Neural cell (in vitro differentiated cells): ENCODE results near the gene CACNA2D4. TPM values are rescaled to one million over a fixed set of nuclear protein-coding genes. Genes with fewer than 3 reads are reported as not detected.

Source experiments
- H2AFZ ChIP-seq: fragments of 200-600, 300-800 bp; sonication (generic), shearing (Covaris generic); 2 replicates; pipeline ENCODE4 v1.6.0; 2014; ENCODE audit warnings: low read depth, mild to moderate bottlenecking, antibody characterized with exemption, low read length, moderate library complexity
- H3F3A ChIP-seq: fragments of 200-600 bp; shearing (Covaris generic); 2 replicates; pipeline ENCODE4 v1.6.1; 2016; ENCODE audit warnings: mild to moderate bottlenecking, moderate library complexity, mixed read lengths, antibody characterized with exemption, low read length; ENCODE audit not compliant: insufficient read depth, poor library complexity, severe bottlenecking
- H3K27ac ChIP-seq: fragments of 200-600, 300-800 bp; sonication (generic), shearing (Covaris generic); 2 replicates; pipeline ENCODE4 v1.5.1; 2014; ENCODE audit warnings: mild to moderate bottlenecking, low read length, moderate library complexity
- H3K27me3 ChIP-seq: fragments of 300-800, 200-600 bp; sonication (generic), shearing (Covaris generic); 2 replicates; pipeline ENCODE4 v1.6.0; 2014; ENCODE audit warnings: mild to moderate bottlenecking, low read depth, low read length, moderate library complexity; ENCODE audit not compliant: insufficient read depth
- H3K36me3 ChIP-seq: fragments of 300-800, 200-600 bp; sonication (generic), shearing (Covaris generic); 2 replicates; pipeline ENCODE4 v1.5.1; 2014; ENCODE audit warnings: mild to moderate bottlenecking, antibody characterized with exemption, low read length, moderate library complexity; ENCODE audit not compliant: insufficient read depth
- H3K4me2 ChIP-seq: fragments of 300-800, 200-600 bp; sonication (generic), shearing (Covaris generic); 2 replicates; pipeline ENCODE4 v1.6.0; 2014; ENCODE audit warnings: mild to moderate bottlenecking, low read length
- H3K4me3 ChIP-seq: fragments of 300-800, 200-600 bp; sonication (generic), shearing (Covaris generic); 2 replicates; pipeline ENCODE4 v1.5.1; 2014; ENCODE audit warnings: mild to moderate bottlenecking, low read length, moderate library complexity
- H3K79me2 ChIP-seq: fragments of 200-600 bp; shearing (Covaris generic); replicated peaks from 2 replicates; pipeline ENCODE4 v1.6.0; 2014; ENCODE audit warnings: mild to moderate bottlenecking, low read length, moderate library complexity; ENCODE audit not compliant: insufficient read depth
- H3K9ac ChIP-seq: fragments of 300-800, 200-600 bp; sonication (generic), shearing (Covaris generic); 2 replicates; pipeline ENCODE4 v1.6.1; 2016; ENCODE audit warnings: mild to moderate bottlenecking, low read length, mixed read lengths
- H3K9me2 ChIP-seq: fragments of 200-600 bp; shearing (Covaris generic); 2 replicates; pipeline ENCODE4 v1.6.1; 2016; ENCODE audit warnings: mild to moderate bottlenecking, low read length, mixed read lengths; ENCODE audit not compliant: insufficient read depth
- H3K9me3 ChIP-seq: fragments of 200-600, 300-800 bp; sonication (generic), shearing (Covaris generic); 2 replicates; pipeline ENCODE4 v1.6.1; 2016; ENCODE audit warnings: mild to moderate bottlenecking, mixed run types, low read length, moderate library complexity, mixed read lengths
- H4K20me1 ChIP-seq: fragments of 200-600 bp; shearing (Covaris generic); 2 replicates; pipeline ENCODE4 v1.6.1; 2016; ENCODE audit warnings: mild to moderate bottlenecking, mixed run types; ENCODE audit not compliant: insufficient read depth
- CTCF ChIP-seq: fragments of 450-650 bp; IDR thresholded peaks from 2 replicates; pipeline ENCODE4 v1.5.1; 2014; ENCODE audit warnings: antibody characterized with exemption, mild to moderate bottlenecking, moderate library complexity; ENCODE audit not compliant: poor library complexity, severe bottlenecking
- EP300 ChIP-seq: fragments of 450-650 bp; conservative IDR thresholded peaks from 2 replicates; pipeline ENCODE4 v1.6.1; 2014; ENCODE audit warnings: antibody characterized with exemption, mild to moderate bottlenecking, moderate library complexity; ENCODE audit not compliant: poor library complexity, severe bottlenecking
- EZH2 ChIP-seq: fragments of 200-600, 300-800 bp; shearing (Covaris generic), sonication (generic); IDR thresholded peaks from 2 replicates; pipeline ENCODE4 v1.6.1; 2014; ENCODE audit warnings: antibody characterized with exemption, low read length, borderline replicate concordance, mild to moderate bottlenecking; ENCODE audit not compliant: insufficient read depth, poor library complexity, severe bottlenecking
- MXI1 ChIP-seq: fragments of 450-650 bp; conservative IDR thresholded peaks from 2 replicates; pipeline ENCODE4 v1.6.1; 2014; ENCODE audit warnings: antibody characterized with exemption, mild to moderate bottlenecking; ENCODE audit not compliant: poor library complexity, severe bottlenecking
- POLR2AphosphoS5 ChIP-seq: IDR thresholded peaks from 2 replicates; pipeline ENCODE4 v1.6.1; 2012
- RAD21 ChIP-seq: fragments of 450-650 bp; conservative IDR thresholded peaks from 2 replicates; pipeline ENCODE4 v1.6.1; 2014; ENCODE audit warnings: antibody characterized with exemption, mild to moderate bottlenecking, moderate library complexity
- REST ChIP-seq: IDR thresholded peaks from 2 replicates; pipeline ENCODE4 v1.6.1; 2012; ENCODE audit warnings: borderline replicate concordance
- SMC3 ChIP-seq: fragments of 450-650 bp; conservative IDR thresholded peaks from 2 replicates; pipeline ENCODE4 v1.6.1; 2014; ENCODE audit warnings: antibody characterized with exemption, mild to moderate bottlenecking, moderate library complexity; ENCODE audit not compliant: poor library complexity
- TAF1 ChIP-seq: IDR thresholded peaks from 2 replicates; pipeline ENCODE4 v1.6.1; 2012; ENCODE audit warnings: low read depth
- polyA plus RNA-seq: library from polyadenylated mRNA; depleted of rRNA; stranded (reverse); fragments of >200 nt; gene quantifications from 2 replicates; pipeline ENCODE4 v1.2.3, GENCODE V29; 2014

The CACNA2D4 gene
- polyA plus RNA-seq, 1 donor from 2014 or later: not detected

- no peaks in the 10 kb centered on the region for H3K36me3 ChIP-seq
- no peaks in the 10 kb centered on the region for H4K20me1 ChIP-seq
- H3K4me2 ChIP-seq: no peak overlapping the region
- no peak overlapping the region for H3K27ac ChIP-seq
- H2AFZ ChIP-seq: no peak overlapping the region
- peaks cover 3% of the 10 kb centered on the region for H3K9me3 ChIP-seq
- H3K9me2 ChIP-seq: no peaks in the 10 kb centered on the region
- TF ChIP-seq CTCF (no peak), RAD21 (no peak), MXI1 (no peak), EZH2 (no peak), SMC3 (no peak), EP300 (no peak), POLR2AphosphoS5 (no peak), TAF1 (no peak), REST (no peak)
- no peaks in the 10 kb centered on the region for H3F3A ChIP-seq
- no peak overlapping the region for H3K9ac ChIP-seq
- no peak overlapping the region for H3K4me3 ChIP-seq
- no peaks in the 10 kb centered on the region for H3K79me2 ChIP-seq
- H3K27me3 ChIP-seq: no peaks in the 10 kb centered on the region
Measured at GRCh38 chr12:1885082-1885596, 33.3 kb downstream of the CACNA2D4 start.

GRCh38 chr12:1884651-1885050 lies 33.8 kb downstream of the CACNA2D4 start:
- no peak overlapping the region for H3K9ac ChIP-seq
- TF ChIP-seq CTCF (no peak), MXI1 (no peak), SMC3 (no peak), EZH2 (no peak), TAF1 (no peak), POLR2AphosphoS5 (no peak), REST (no peak), RAD21 (no peak), EP300 (no peak)
- H3K4me3 ChIP-seq: no peak overlapping the region
- H3K79me2 ChIP-seq: no peaks in the 10 kb centered on the region
- no peak overlapping the region for H3K27ac ChIP-seq
- peaks cover 3% of the 10 kb centered on the region for H3K9me3 ChIP-seq
- H3F3A ChIP-seq: no peaks in the 10 kb centered on the region
- no peak overlapping the region for H2AFZ ChIP-seq
- no peaks in the 10 kb centered on the region for H3K9me2 ChIP-seq
- H3K36me3 ChIP-seq: no peaks in the 10 kb centered on the region
- no peaks in the 10 kb centered on the region for H3K27me3 ChIP-seq
- no peak overlapping the region for H3K4me2 ChIP-seq
- no peaks in the 10 kb centered on the region for H4K20me1 ChIP-seq
